Measurements from ENCODE around the gene LTBP3. TPM values are rescaled to one million over a fixed set of nuclear protein-coding genes. Genes with fewer than 3 reads are reported as not detected.

Gene LTBP3
- total and polyA plus RNA-seq, 9 of the 15 experiments (the other 6 are each of a cell fraction or from before 2014, with no cell fraction given) = 0.06 to 20.5 (median 4.8) TPM

GRCh38 chr11:65574811-65575567 is 16.8 kb upstream of the LTBP3 start (continued):
- TF ChIP-seq SAP30 (IDR thresholded peaks at IDR 0.05; ENCODE audit: borderline replicate concordance, insufficient read depth, low read depth, low read length, poor library complexity, severe bottlenecking) (peak; percentile 74), KDM4B (IDR thresholded peaks at IDR 0.05; ENCODE audit: borderline replicate concordance in 2 of 2, low read depth in 1 of 2) (0 out of 4 replicates have a peak, but pooled peaks of 1 of the 2 experiments have one; percentile 19), USF1 (CRISPR knock-in tag; IDR thresholded peaks at IDR 0.05) (0 out of 2 replicates have a peak, but pooled peaks have one; percentile 6), DMBX1 (CRISPR knock-in tag; IDR thresholded peaks at IDR 0.05; ENCODE audit: borderline replicate concordance) (peak; percentile 57; the same call in 1 of the 2 replicates), RCOR1 (IDR thresholded peaks at IDR 0.05; ENCODE audit: borderline replicate concordance in 1 of 2, low read depth in 2 of 2, low read length in 2 of 2) (peak; percentile 64 to 89; a peak in 3 of 4 replicates), RBM25 (IDR thresholded peaks at IDR 0.05; ENCODE audit: low read depth, low read length, severe bottlenecking) (peak; percentile 99), E2F6 (IDR thresholded peaks at IDR 0.05; ENCODE audit: borderline replicate concordance in 1 of 2, extremely low read depth in 1 of 2, insufficient read depth in 1 of 2, insufficient read length in 1 of 2, low read depth in 1 of 2, low read length in 1 of 2, poor library complexity in 1 of 2, severe bottlenecking in 1 of 2) (peak; percentile 7 to 28), HINFP (tag; conservative IDR thresholded peaks at IDR 0.05; ENCODE audit: low read depth) (no peak), ZHX1 (conservative IDR thresholded peaks at IDR 0.05; ENCODE audit: low read length) (no peak), PML (IDR thresholded peaks at IDR 0.05; ENCODE audit: low read length) (peak; percentile 89), STAT6 (CRISPR knock-in tag; IDR thresholded peaks at IDR 0.05) (peak; percentile 45; the same call in 1 of the 2 replicates), MXI1 (IDR thresholded peaks at IDR 0.05; ENCODE audit: low read depth, low read length) (peak; percentile 79; the same call in 1 of the 2 replicates)
